CD8-positive, alpha-beta memory T cell (primary cell): ENCODE data around the gene SUGP2. TPM values are rescaled to one million over a fixed set of nuclear protein-coding genes. Genes with fewer than 3 reads are reported as not detected.
A peak's percentile ranks its signal among the peaks of the same experiment; 100 is the strongest.

Source experiments
- CTCF ChIA-PET: fragments of 350-600 bp; sonication (Branson Sonifier 250); formaldehyde crosslinking; loops from one replicate; lab custom pipeline; 2021; ENCODE audit warnings: antibody characterized with exemption; lab: Charles Lee
- POLR2A ChIA-PET: fragments of 350-600 bp; sonication (Branson Sonifier 250); formaldehyde crosslinking; loops from one replicate; lab custom pipeline; 2021; ENCODE audit warnings: antibody characterized with exemption; lab: Charles Lee
- DNase-seq, 5 donors: peaks; one replicate each; pipeline versions ENCODE4 v3.0.0 to v3.0.0-alpha.2; 2020 to 2022; ENCODE audit warnings: mixed read lengths in 1 of 5
- H3K27ac ChIP-seq: one replicate; pipeline ENCODE4 v1.7.0; 2013; ENCODE audit warnings: low read depth, mild to moderate bottlenecking, low read length, moderate library complexity
- H3K27me3 ChIP-seq: 2 replicates; pipeline ENCODE4 v1.7.0; 2013; ENCODE audit warnings: low read length, mild to moderate bottlenecking; ENCODE audit not compliant: insufficient read depth, poor library complexity, severe bottlenecking
- H3K36me3 ChIP-seq: 2 replicates; pipeline ENCODE4 v1.7.0; 2013; ENCODE audit warnings: mild to moderate bottlenecking, low read length, moderate library complexity; ENCODE audit not compliant: insufficient read depth
- H3K4me1 ChIP-seq: 2 replicates; pipeline ENCODE4 v1.7.0; 2013; ENCODE audit warnings: mild to moderate bottlenecking, low read length, moderate library complexity; ENCODE audit not compliant: insufficient read depth
- H3K4me3 ChIP-seq: 2 replicates; pipeline ENCODE4 v1.7.0; 2013; ENCODE audit warnings: mild to moderate bottlenecking, low read length
- H3K9me3 ChIP-seq: 2 replicates; pipeline ENCODE4 v1.7.0; 2013; ENCODE audit warnings: mild to moderate bottlenecking, low read length
- H3K27ac Mint-ChIP-seq, 8 donors: one replicate each; pipeline ENCODE4 v1.8.0; 2020 to 2021; ENCODE audit warnings: mixed read lengths in 8 of 8, mild to moderate bottlenecking in 6 of 8, inconsistent platforms in 3 of 8, moderate library complexity in 3 of 8
- H3K27me3 Mint-ChIP-seq, 2 donors: one replicate each; pipeline ENCODE4 v1.8.0; 2020 to 2021; ENCODE audit warnings: mixed read lengths in 2 of 2, mild to moderate bottlenecking in 1 of 2, moderate library complexity in 1 of 2
- H3K36me3 Mint-ChIP-seq, 3 donors: one replicate each; pipeline ENCODE4 v1.8.0; 2020 to 2021; ENCODE audit warnings: mixed read lengths in 3 of 3, inconsistent platforms in 1 of 3, mild to moderate bottlenecking in 1 of 3
- H3K4me1 Mint-ChIP-seq, 3 donors: one replicate each; pipeline ENCODE4 v1.8.0; 2020 to 2021; ENCODE audit warnings: mixed read lengths in 3 of 3, inconsistent platforms in 1 of 3, mild to moderate bottlenecking in 1 of 3
- H3K4me3 Mint-ChIP-seq, 7 donors: one replicate each; pipeline ENCODE4 v1.8.0; 2020 to 2021; ENCODE audit warnings: mixed read lengths in 7 of 7, mild to moderate bottlenecking in 6 of 7, moderate library complexity in 4 of 7, inconsistent platforms in 2 of 7
- H3K9me3 Mint-ChIP-seq, 5 donors: one replicate each; pipeline ENCODE4 v1.8.0; 2020 to 2022; ENCODE audit warnings: mixed read lengths in 5 of 5, mild to moderate bottlenecking in 3 of 5, moderate library complexity in 2 of 5, inconsistent platforms in 1 of 5
- polyA plus RNA-seq: library from polyadenylated mRNA; unstranded; fragments of 300-500 nt; fragmentation: Illumina TruSeq; gene quantifications from one replicate; pipeline ENCODE4 v1.2.3, GENCODE V29; 2021
- total RNA-seq, 2 experiments: library from RNA; stranded (reverse); gene quantifications; one replicate each; pipeline ENCODE4 v1.2.3, GENCODE V29; 2021

The SUGP2 gene
- total RNA-seq (10 to 100 TPM; 77.6 to 81.2 TPM), polyA plus RNA-seq (10.0 TPM)

DNA sequence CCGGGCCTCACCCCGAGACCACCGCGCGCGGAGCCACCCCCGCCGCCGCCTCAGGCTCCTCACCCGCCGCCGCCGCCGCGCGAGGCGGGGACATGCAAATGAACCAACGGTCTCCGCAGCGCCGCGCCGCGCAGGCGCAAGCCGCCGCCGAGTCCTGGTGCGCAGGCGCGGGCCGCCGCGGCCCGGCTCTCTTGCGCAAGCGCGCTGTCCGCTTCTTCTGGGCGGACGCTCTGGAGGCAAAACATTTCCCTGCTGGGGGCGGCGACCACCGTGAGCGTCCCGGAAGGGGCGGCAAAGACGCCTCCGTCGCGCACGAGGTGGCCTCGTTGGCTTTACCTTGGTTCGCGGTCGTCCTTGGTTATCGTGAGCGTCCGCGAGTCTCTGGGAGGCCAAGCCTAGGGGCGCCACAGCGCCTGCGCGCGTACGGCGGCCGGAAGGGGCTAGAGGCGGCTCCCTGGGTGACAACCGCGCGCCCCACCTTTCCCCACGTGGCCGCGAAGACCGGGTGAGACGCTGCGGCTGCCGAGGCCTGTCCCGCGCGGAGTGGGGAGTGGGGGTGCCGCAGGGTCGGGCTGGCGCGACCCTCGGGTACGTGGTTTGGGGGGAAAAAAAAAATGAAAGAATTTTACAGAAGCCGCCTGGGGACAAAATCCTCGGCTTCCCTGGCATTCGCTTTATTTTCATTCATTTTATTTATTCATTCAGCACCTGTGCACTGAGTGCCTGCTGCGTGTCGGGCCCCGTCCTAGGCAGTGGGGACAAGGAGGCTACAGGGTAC is at the start of gene SUGP2, which contains the start of gene ARMC6:
SUGP2 (minus strand) TSS at position 92 of the 778 bp plus-strand sequence. CDS start 2,446 bp downstream, outside the sequence.
ARMC6 (plus strand) TSS at position 178 of the 778 bp plus-strand sequence. CDS start 607 bp downstream, outside the sequence.
- no peaks in the 10 kb centered on the region for H3K9me3 Mint-ChIP-seq
- H3K4me3 Mint-ChIP-seq = peak within 1 kb of the TSS; percentile 87 to 97 (median 92)
- POLR2A ChIA-PET = no interaction called here
- H3K4me1 ChIP-seq = peaks cover 20% of the 10 kb centered on the region
- peak within 1 kb of the TSS; percentile 46 for H3K4me3 ChIP-seq
- peak within 1 kb of the TSS; percentile 87 to 98 (median 94) for H3K27ac Mint-ChIP-seq
- no peaks in the 10 kb centered on the region for H3K36me3 ChIP-seq
- peaks cover 0 to 35% (median 0%) of the 10 kb centered on the region in 3 donors for H3K36me3 Mint-ChIP-seq
- DNase-seq = peak; percentile 85 to 95 (median 93)
- no peaks in the 10 kb centered on the region for H3K27me3 ChIP-seq
- peak within 1 kb of the TSS; percentile 70 for H3K27ac ChIP-seq
- peaks cover 23 to 39% (median 34%) of the 10 kb centered on the region in 3 donors for H3K4me1 Mint-ChIP-seq
- CTCF ChIA-PET = no interaction called here
- peaks cover 0 to 3% of the 10 kb centered on the region in 2 donors for H3K27me3 Mint-ChIP-seq
- no peaks in the 10 kb centered on the region for H3K9me3 ChIP-seq

GRCh38 chr19:19081642-19082151 is 48.4 kb upstream of the SUGP2 start:
- Histone ChIP-seq H3K27me3 (no peaks in the 10 kb centered on the region), H3K4me3 (no peak overlapping the region), H3K9me3 (no peaks in the 10 kb centered on the region), H3K27ac (no peak overlapping the region), H3K4me1 (no peaks in the 10 kb centered on the region), H3K36me3 (no peaks in the 10 kb centered on the region)
- H3K27me3 Mint-ChIP-seq = no peaks in the 10 kb centered on the region
- peak overlapping the region in 3 of 8 donors; percentile 37 to 66 (median 63) for H3K27ac Mint-ChIP-seq
- no peaks in the 10 kb centered on the region for H3K9me3 Mint-ChIP-seq
- H3K4me1 Mint-ChIP-seq = peaks cover 20 to 43% (median 22%) of the 10 kb centered on the region in 3 donors
- CTCF ChIA-PET = no interaction called here
- H3K36me3 Mint-ChIP-seq = peaks cover 3 to 45% (median 6%) of the 10 kb centered on the region in 3 donors
- POLR2A ChIA-PET = no interaction called here
- no peak overlapping the region for H3K4me3 Mint-ChIP-seq
- no peak for DNase-seq

GRCh38 chr19:19079571-19079970 is 46.3 kb upstream of the SUGP2 start:
- CTCF ChIA-PET = no interaction called here

DNA sequence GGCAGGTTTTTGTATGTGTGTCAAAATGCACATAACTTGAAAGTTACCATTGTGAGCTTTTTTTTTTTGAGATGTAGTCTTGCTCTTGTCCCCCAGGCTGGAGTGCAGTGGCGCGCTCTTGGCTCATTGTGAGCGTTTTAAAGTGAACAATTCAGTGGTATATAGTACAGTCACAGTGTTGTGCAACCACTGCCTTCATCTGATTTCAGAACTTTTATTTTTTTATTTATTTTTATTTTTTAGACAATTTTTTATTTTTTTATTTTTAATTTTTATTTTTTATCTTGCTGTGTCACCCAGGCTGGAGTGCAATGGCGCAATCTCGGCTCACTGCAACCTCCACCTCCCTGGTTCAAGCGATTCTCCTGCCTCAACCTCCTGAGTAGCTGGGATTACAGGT is 45.5 kb upstream of the SUGP2 start:
- peaks cover 3 to 60% (median 12%) of the 10 kb centered on the region in 3 donors for H3K36me3 Mint-ChIP-seq
- CTCF ChIA-PET = no interaction called here
- H3K4me1 Mint-ChIP-seq = peaks cover 28 to 43% (median 36%) of the 10 kb centered on the region in 3 donors
- no peaks in the 10 kb centered on the region for H3K4me1 ChIP-seq
- POLR2A ChIA-PET = no interaction called here
- no peak overlapping the region for H3K4me3 ChIP-seq
- no peak overlapping the region for H3K27ac Mint-ChIP-seq
- H3K4me3 Mint-ChIP-seq = no peak overlapping the region
- H3K27ac ChIP-seq = no peak overlapping the region
- H3K27me3 Mint-ChIP-seq = no peaks in the 10 kb centered on the region
- H3K27me3 ChIP-seq = no peaks in the 10 kb centered on the region
- no peaks in the 10 kb centered on the region for H3K36me3 ChIP-seq
- DNase-seq = no peak
- H3K9me3 Mint-ChIP-seq = no peaks in the 10 kb centered on the region
- no peaks in the 10 kb centered on the region for H3K9me3 ChIP-seq

More at GRCh38 chr19:19079571-19079970, 46.3 kb upstream of the SUGP2 start:
- Histone ChIP-seq H3K36me3 (no peaks in the 10 kb centered on the region), H3K4me1 (no peaks in the 10 kb centered on the region), H3K9me3 (no peaks in the 10 kb centered on the region), H3K27ac (no peak overlapping the region), H3K4me3 (no peak overlapping the region), H3K27me3 (no peaks in the 10 kb centered on the region)
- Mint-ChIP-seq H3K4me3 (no peak overlapping the region), H3K27ac (peak overlapping the region in 2 of 8 donors; percentile 29 to 42), H3K4me1 (peaks cover 23 to 40% (median 33%) of the 10 kb centered on the region in 3 donors), H3K36me3 (peaks cover 3 to 58% (median 9%) of the 10 kb centered on the region in 3 donors), H3K27me3 (no peaks in the 10 kb centered on the region), H3K9me3 (no peaks in the 10 kb centered on the region)
- DNase-seq = no peak
- POLR2A ChIA-PET = no interaction called here

DNA sequence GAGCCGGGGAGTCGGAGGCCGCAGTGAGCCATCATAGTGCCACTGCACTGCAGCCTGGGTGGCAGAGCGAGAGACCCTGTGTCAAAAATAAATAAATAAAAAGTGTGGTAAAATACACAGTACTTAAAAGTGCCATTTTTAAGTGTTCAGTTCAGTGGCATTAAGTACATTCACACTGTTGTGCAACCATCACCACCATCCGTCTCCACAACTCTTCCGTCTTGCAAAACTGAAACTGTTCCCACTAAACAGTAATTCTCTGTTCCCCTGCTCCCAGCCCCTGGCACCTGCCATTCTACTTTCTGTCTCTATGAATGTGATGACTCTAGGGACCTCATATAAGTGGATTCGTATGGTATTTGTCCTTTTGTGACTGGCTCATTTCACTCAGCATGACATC is 43.8 kb upstream of the SUGP2 start:
- no peaks in the 10 kb centered on the region for H3K9me3 Mint-ChIP-seq
- H3K27me3 Mint-ChIP-seq = no peaks in the 10 kb centered on the region
- Histone ChIP-seq H3K4me1 (no peaks in the 10 kb centered on the region), H3K36me3 (no peaks in the 10 kb centered on the region), H3K27me3 (no peaks in the 10 kb centered on the region), H3K4me3 (no peak overlapping the region), H3K9me3 (no peaks in the 10 kb centered on the region), H3K27ac (no peak overlapping the region)
- peaks cover 33 to 52% (median 43%) of the 10 kb centered on the region in 3 donors for H3K4me1 Mint-ChIP-seq
- H3K4me3 Mint-ChIP-seq = no peak overlapping the region
- ChIA-PET POLR2A (no interaction called here), CTCF (interaction anchor here (1.0 kb wide), 1 partner anchor 12 kb away, joined by 3 read pairs; no protein-coding TSS in a partner anchor)
- DNase-seq = no peak
- peak overlapping the region in 1 of 8 donors; percentile 55 for H3K27ac Mint-ChIP-seq
- peaks cover 3 to 59% (median 14%) of the 10 kb centered on the region in 3 donors for H3K36me3 Mint-ChIP-seq

DNA sequence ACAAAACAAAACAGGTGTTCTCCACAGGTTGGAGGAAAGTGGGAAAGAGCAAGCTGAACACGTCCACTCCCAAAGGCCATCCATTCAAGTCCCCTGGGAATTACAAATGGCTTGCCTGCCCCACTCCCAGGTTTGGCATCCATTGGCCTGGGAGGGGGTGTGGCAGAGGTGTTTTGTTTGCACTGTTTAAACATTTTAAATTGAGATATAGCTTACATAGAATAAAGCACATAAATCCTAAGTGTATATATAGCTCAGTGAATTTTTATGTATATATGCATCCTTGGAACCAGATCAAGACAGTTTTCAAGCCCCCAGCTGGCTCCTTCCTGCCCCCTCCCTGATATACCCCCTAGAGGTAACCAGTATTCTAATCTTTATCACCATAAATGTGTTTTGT is 43.2 kb upstream of the SUGP2 start:
- POLR2A ChIA-PET = no interaction called here
- no peak overlapping the region for H3K4me3 Mint-ChIP-seq

GRCh38 chr19:19075126-19075525 is 41.8 kb upstream of the SUGP2 start:
- Histone ChIP-seq H3K27me3 (no peaks in the 10 kb centered on the region), H3K27ac (no peak overlapping the region), H3K36me3 (no peaks in the 10 kb centered on the region), H3K4me1 (no peaks in the 10 kb centered on the region), H3K9me3 (no peaks in the 10 kb centered on the region), H3K4me3 (no peak overlapping the region)
- ChIA-PET POLR2A (interaction anchor here (0.5 to 0.6 kb wide), 2 partner anchors 220 to 915 kb away, joined by 3 read pairs; no protein-coding TSS in a partner anchor), CTCF (no interaction called here)
- Mint-ChIP-seq H3K9me3 (no peaks in the 10 kb centered on the region), H3K27ac (no peak overlapping the region), H3K4me3 (no peak overlapping the region), H3K4me1 (peaks cover 39 to 58% (median 49%) of the 10 kb centered on the region in 3 donors), H3K27me3 (no peaks in the 10 kb centered on the region), H3K36me3 (peaks cover 3 to 65% (median 16%) of the 10 kb centered on the region in 3 donors)
- DNase-seq = no peak

More for the DNA sequence above, 43.2 kb upstream of the SUGP2 start:
- CTCF ChIA-PET = interaction anchor here (0.5 to 1.0 kb wide), 2 partner anchors 12 to 384 kb away, joined by 3 read pairs; no protein-coding TSS in a partner anchor
- Mint-ChIP-seq H3K27ac (no peak overlapping the region), H3K36me3 (peaks cover 3 to 58% (median 14%) of the 10 kb centered on the region in 3 donors), H3K4me1 (peaks cover 36 to 50% (median 46%) of the 10 kb centered on the region in 3 donors), H3K9me3 (no peaks in the 10 kb centered on the region), H3K27me3 (no peaks in the 10 kb centered on the region)
- DNase-seq = no peak
- no peaks in the 10 kb centered on the region for H3K4me1 ChIP-seq
- no peak overlapping the region for H3K27ac ChIP-seq
- no peaks in the 10 kb centered on the region for H3K9me3 ChIP-seq
- H3K4me3 ChIP-seq = no peak overlapping the region
- no peaks in the 10 kb centered on the region for H3K36me3 ChIP-seq
- H3K27me3 ChIP-seq = no peaks in the 10 kb centered on the region
